SK-N-SH (cell line): Measurements from ENCODE around the gene PLXNA4. TPM values are rescaled to one million over a fixed set of nuclear protein-coding genes. Genes with fewer than 3 reads are reported as not detected.

Experiments
- CTCF ChIA-PET: fragments of 300-600, 350-600 bp; formaldehyde crosslinking; extraction: SDS; loops from one replicate; lab custom pipeline; 2021; lab: Yijun Ruan, JAX
- POLR2A ChIA-PET: fragments of 350-600 bp; sonication (Branson Sonifier 250); formaldehyde crosslinking; extraction: SDS; loops from one replicate; lab custom pipeline; 2020; ENCODE audit warnings: antibody characterized with exemption, inconsistent platforms; lab: Yijun Ruan, JAX
- DNase-seq: peaks from one replicate; pipeline ENCODE4 v3.0.0; 2012
- H2AFZ ChIP-seq: fragments of 200-600 bp; sonication (generic); 2 replicates; pipeline ENCODE4 v1.8.1; 2016; ENCODE audit warnings: antibody characterized with exemption, mild to moderate bottlenecking, low read depth
- H3F3A ChIP-seq: fragments of 200-600 bp; sonication (generic); replicated peaks from 2 replicates; pipeline ENCODE3; 2016; ENCODE audit warnings: antibody characterized with exemption, mild to moderate bottlenecking; ENCODE audit not compliant: insufficient read depth
- H3K27ac ChIP-seq, 2 experiments: fragments of 200-500 bp in 1 of 2; fragments of 200-600 bp in 1 of 2; sonication (Bioruptor generic) in 1 of 2; sonication (generic), shearing (Covaris generic) in 1 of 2; 2 replicates each; pipeline versions ENCODE4 v1.5.1 to v1.6.1; 2014 to 2016; ENCODE audit warnings: low read depth in 2 of 2, inconsistent platforms in 1 of 2, low read length in 1 of 2, mild to moderate bottlenecking in 1 of 2, mixed read lengths in 1 of 2
- H3K27me3 ChIP-seq: fragments of 200-600 bp; sonication (generic), shearing (Covaris generic); 2 replicates; pipeline ENCODE4 v1.6.1; 2016; ENCODE audit warnings: mixed run types; ENCODE audit not compliant: insufficient read depth
- H3K36me3 ChIP-seq, 2 experiments: fragments of 200-500 bp in 1 of 2; fragments of 200-600 bp in 1 of 2; sonication (Bioruptor generic) in 1 of 2; sonication (generic) in 1 of 2; replicated peaks in 1 of 2; 2 replicates each; pipeline versions ENCODE3 to v1.5.1; 2014 to 2016; ENCODE audit warnings: low read length in 1 of 2, mild to moderate bottlenecking in 1 of 2; ENCODE audit not compliant: insufficient read depth in 2 of 2, control insufficient read depth in 1 of 2
- H3K4me1 ChIP-seq, 2 experiments: fragments of 200-500 bp in 1 of 2; fragments of 200-600 bp in 1 of 2; sonication (Bioruptor generic) in 1 of 2; sonication (generic), shearing (Covaris generic) in 1 of 2; 2 replicates each; pipeline versions ENCODE4 v1.5.1 to v1.6.1; 2014 to 2016; ENCODE audit warnings: low read depth in 1 of 2, low read length in 1 of 2, mixed run types in 1 of 2; ENCODE audit not compliant: insufficient read depth in 2 of 2, control insufficient read depth in 1 of 2
- H3K4me2 ChIP-seq: fragments of 200-600 bp; sonication (generic), shearing (Covaris generic); 2 replicates; pipeline ENCODE4 v1.6.1; 2017; ENCODE audit warnings: mixed run types
- H3K4me3 ChIP-seq, 2 experiments: fragments of 200-500 bp in 1 of 2; fragments of 200-600 bp in 1 of 2; sonication (Bioruptor generic) in 1 of 2; sonication (generic), shearing (Covaris generic) in 1 of 2; 2 replicates each; pipeline versions ENCODE4 v1.5.1 to v1.8.1; 2014 to 2016; ENCODE audit warnings: low read depth in 2 of 2, inconsistent platforms in 1 of 2, low read length in 1 of 2, mild to moderate bottlenecking in 1 of 2, mixed read lengths in 1 of 2, moderate library complexity in 1 of 2
- H3K79me2 ChIP-seq: fragments of 200-600 bp; sonication (generic); 2 replicates; pipeline ENCODE4 v1.8.1; 2017; ENCODE audit warnings: mild to moderate bottlenecking; ENCODE audit not compliant: insufficient read depth
- H3K9ac ChIP-seq: fragments of 200-600 bp; sonication (generic); 2 replicates; pipeline ENCODE4 v1.6.1; 2017; ENCODE audit warnings: mixed run types
- H3K9me2 ChIP-seq: fragments of 200-600 bp; sonication (generic); 2 replicates; pipeline ENCODE4 v1.6.1; 2017; ENCODE audit warnings: mixed run types
- H3K9me3 ChIP-seq: fragments of 200-600 bp; sonication (generic); 2 replicates; pipeline ENCODE4 v1.6.1; 2017; ENCODE audit warnings: mixed run types, mild to moderate bottlenecking, moderate library complexity
- H4K20me1 ChIP-seq: fragments of 200-600 bp; sonication (generic); 2 replicates; pipeline ENCODE4 v1.6.1; 2017; ENCODE audit warnings: mild to moderate bottlenecking, mixed run types; ENCODE audit not compliant: insufficient read depth
- CHD2 ChIP-seq: fragments of 150-350 bp; IDR thresholded peaks from 2 replicates; pipeline ENCODE4 v1.6.1; 2018; ENCODE audit warnings: low read length; ENCODE audit not compliant: partially characterized antibody
- EZH2phosphoT487 ChIP-seq: fragments of 200-600 bp; sonication (generic); IDR thresholded peaks from 2 replicates; pipeline ENCODE4 v1.6.1; 2017; ENCODE audit warnings: low read depth, mixed run types, mild to moderate bottlenecking, antibody characterized with exemption, moderate library complexity, borderline replicate concordance
- FOSL2 ChIP-seq: IDR thresholded peaks from 2 replicates; pipeline ENCODE4 v1.4.0; 2012; ENCODE audit warnings: low read depth, mild to moderate bottlenecking, moderate library complexity, borderline replicate concordance
- GABPA ChIP-seq: IDR thresholded peaks from 2 replicates; pipeline ENCODE4 v1.4.0; 2012; ENCODE audit warnings: low read depth, mild to moderate bottlenecking
- GATA2 ChIP-seq: sonication (generic); formaldehyde crosslinking; IDR thresholded peaks from 2 replicates; pipeline ENCODE4 v1.5.0; 2020; ENCODE audit warnings: mild to moderate bottlenecking, missing genetic modification reagents
- JUND ChIP-seq: IDR thresholded peaks from 2 replicates; pipeline ENCODE4 v1.4.0; 2012
- MEF2A ChIP-seq: IDR thresholded peaks from 2 replicates; pipeline ENCODE4 v1.4.0; 2012; ENCODE audit warnings: low read depth, borderline replicate concordance
- MXI1 ChIP-seq: IDR thresholded peaks from 2 replicates; pipeline ENCODE4 v1.6.1; 2012; ENCODE audit warnings: mild to moderate bottlenecking, low read depth, low read length, improper control_type of control experiment
- NFIC ChIP-seq: IDR thresholded peaks from 2 replicates; pipeline ENCODE4 v1.4.0; 2012; ENCODE audit warnings: borderline replicate concordance
- NRF1 ChIP-seq: IDR thresholded peaks from 2 replicates; pipeline ENCODE4 v1.6.1; 2012; ENCODE audit warnings: low read depth, mild to moderate bottlenecking, low read length
- TAF1 ChIP-seq: IDR thresholded peaks from 2 replicates; pipeline ENCODE4 v1.6.1; 2012; ENCODE audit warnings: low read depth, mild to moderate bottlenecking, low read length, moderate library complexity, borderline replicate concordance
- TCF12 ChIP-seq: IDR thresholded peaks from 2 replicates; pipeline ENCODE4 v1.4.0; 2012
- WGBS: methylation state at CpG from one replicate; pipeline ENCODE4 v1.1.6; 2017; ENCODE audit warnings: low lambda C conversion rate; 5-methylcytosine and 5-hydroxymethylcytosine counted together
- polyA plus RNA-seq, 3 experiments: library from polyadenylated mRNA; depleted of rRNA; stranded (reverse); fragments of >200 nt; gene quantifications; 2 replicates each; pipeline ENCODE4 v1.2.3, GENCODE V29; 2012
- TF ChIP-seq, protein P1 (sequence below): IDR thresholded peaks from 2 replicates; pipeline ENCODE4 v1.4.0; 2012; ENCODE audit warnings: low read depth, borderline replicate concordance
- TF ChIP-seq, protein P2 (sequence below): IDR thresholded peaks from 2 replicates; pipeline ENCODE4 v1.4.0; 2012; ENCODE audit warnings: low read depth, borderline replicate concordance
- TF ChIP-seq, protein P3 (sequence below): fragments of 200-600 bp; sonication (generic); IDR thresholded peaks from 2 replicates; pipeline ENCODE4 v1.6.1; 2017; ENCODE audit warnings: antibody characterized with exemption, mild to moderate bottlenecking, moderate library complexity

Gene PLXNA4
- polyA plus RNA-seq, 1 of the 3 experiments (the other 2 are of a cell fraction) = 2.4 TPM

DNA sequence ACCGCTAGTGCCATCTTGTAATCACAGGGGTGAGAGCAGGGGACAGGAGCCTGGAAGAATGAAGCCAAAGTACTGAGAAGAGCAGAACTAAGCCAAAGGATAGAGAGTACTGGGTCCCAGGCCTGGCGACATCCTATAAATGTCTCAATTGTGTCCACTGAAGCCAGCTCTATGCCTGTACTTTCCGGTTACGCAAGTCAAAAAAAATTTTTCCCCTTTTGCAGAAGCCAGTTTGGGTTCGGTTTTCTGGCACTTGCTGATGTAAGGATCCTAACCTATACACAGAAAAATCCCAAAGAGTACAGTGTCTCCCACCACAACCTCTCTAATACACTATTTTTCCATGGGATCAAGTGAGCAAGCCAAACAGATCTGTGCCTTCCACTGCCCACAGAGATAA, 61.1 kb downstream of the PLXNA4 start:
- H2AFZ ChIP-seq = no peak overlapping the region
- H3K4me2 ChIP-seq = no peak overlapping the region
- no peak overlapping the region for H3K9ac ChIP-seq
- DNase-seq = no peak
- POLR2A ChIA-PET = no interaction called here
- no peak overlapping the region for H3K4me3 ChIP-seq
- H3K9me3 ChIP-seq = no peaks in the 10 kb centered on the region
- H3F3A ChIP-seq = no peaks in the 10 kb centered on the region
- 82% methylated on average over 5 of the region's 5 CpGs for whole genome bisulfite sequencing
- no peaks in the 10 kb centered on the region for H3K27me3 ChIP-seq
- H3K4me1 ChIP-seq = no peaks in the 10 kb centered on the region
- no peak for TF ChIP-seq NFIC
- TF ChIP-seq NRF1 = no peak
- no peak for TF ChIP-seq GATA2 (CRISPR knock-in tag)
- TF ChIP-seq EZH2phosphoT487 = no peak
- TF ChIP-seq, protein P1, sequence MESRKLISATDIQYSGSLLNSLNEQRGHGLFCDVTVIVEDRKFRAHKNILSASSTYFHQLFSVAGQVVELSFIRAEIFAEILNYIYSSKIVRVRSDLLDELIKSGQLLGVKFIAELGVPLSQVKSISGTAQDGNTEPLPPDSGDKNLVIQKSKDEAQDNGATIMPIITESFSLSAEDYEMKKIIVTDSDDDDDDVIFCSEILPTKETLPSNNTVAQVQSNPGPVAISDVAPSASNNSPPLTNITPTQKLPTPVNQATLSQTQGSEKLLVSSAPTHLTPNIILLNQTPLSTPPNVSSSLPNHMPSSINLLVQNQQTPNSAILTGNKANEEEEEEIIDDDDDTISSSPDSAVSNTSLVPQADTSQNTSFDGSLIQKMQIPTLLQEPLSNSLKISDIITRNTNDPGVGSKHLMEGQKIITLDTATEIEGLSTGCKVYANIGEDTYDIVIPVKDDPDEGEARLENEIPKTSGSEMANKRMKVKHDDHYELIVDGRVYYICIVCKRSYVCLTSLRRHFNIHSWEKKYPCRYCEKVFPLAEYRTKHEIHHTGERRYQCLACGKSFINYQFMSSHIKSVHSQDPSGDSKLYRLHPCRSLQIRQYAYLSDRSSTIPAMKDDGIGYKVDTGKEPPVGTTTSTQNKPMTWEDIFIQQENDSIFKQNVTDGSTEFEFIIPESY = no peak
- TF ChIP-seq, protein P2, sequence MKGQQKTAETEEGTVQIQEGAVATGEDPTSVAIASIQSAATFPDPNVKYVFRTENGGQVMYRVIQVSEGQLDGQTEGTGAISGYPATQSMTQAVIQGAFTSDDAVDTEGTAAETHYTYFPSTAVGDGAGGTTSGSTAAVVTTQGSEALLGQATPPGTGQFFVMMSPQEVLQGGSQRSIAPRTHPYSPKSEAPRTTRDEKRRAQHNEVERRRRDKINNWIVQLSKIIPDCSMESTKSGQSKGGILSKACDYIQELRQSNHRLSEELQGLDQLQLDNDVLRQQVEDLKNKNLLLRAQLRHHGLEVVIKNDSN = no peak
- TF ChIP-seq MXI1 = no peak
- no peak for TF ChIP-seq FOSL2
- TF ChIP-seq CHD2 = no peak
- TF ChIP-seq GABPA = no peak
- TF ChIP-seq JUND = no peak
- no peak for TF ChIP-seq TAF1
- no peak for TF ChIP-seq MEF2A
- TF ChIP-seq TCF12 = no peak
- TF ChIP-seq, protein P3, sequence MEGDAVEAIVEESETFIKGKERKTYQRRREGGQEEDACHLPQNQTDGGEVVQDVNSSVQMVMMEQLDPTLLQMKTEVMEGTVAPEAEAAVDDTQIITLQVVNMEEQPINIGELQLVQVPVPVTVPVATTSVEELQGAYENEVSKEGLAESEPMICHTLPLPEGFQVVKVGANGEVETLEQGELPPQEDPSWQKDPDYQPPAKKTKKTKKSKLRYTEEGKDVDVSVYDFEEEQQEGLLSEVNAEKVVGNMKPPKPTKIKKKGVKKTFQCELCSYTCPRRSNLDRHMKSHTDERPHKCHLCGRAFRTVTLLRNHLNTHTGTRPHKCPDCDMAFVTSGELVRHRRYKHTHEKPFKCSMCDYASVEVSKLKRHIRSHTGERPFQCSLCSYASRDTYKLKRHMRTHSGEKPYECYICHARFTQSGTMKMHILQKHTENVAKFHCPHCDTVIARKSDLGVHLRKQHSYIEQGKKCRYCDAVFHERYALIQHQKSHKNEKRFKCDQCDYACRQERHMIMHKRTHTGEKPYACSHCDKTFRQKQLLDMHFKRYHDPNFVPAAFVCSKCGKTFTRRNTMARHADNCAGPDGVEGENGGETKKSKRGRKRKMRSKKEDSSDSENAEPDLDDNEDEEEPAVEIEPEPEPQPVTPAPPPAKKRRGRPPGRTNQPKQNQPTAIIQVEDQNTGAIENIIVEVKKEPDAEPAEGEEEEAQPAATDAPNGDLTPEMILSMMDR = no peak
- TF ChIP-seq, all 33 proteins: peak for 0
- Histone ChIP-seq H4K20me1 (no peaks in the 10 kb centered on the region), H3K79me2 (no peaks in the 10 kb centered on the region), H3K36me3 (no peaks in the 10 kb centered on the region), H3K27ac (no peak overlapping the region), H3K9me2 (no peaks in the 10 kb centered on the region)
- CTCF ChIA-PET = interaction anchor here (0.6 to 4.4 kb wide), 8 partner anchors 10 to 661 kb away, joined by 3 to 28 read pairs (median 4); no protein-coding TSS in a partner anchor
